HG03565 (cell line): ENCODE data around the gene CST1.
"Not testable (repeated sequence)": the region's sequence is repeated elsewhere in the genome, so short reads cannot be mapped to it uniquely, and the experiment has no call there.

Experiments
- ATAC-seq: cut with Tn5 transposase; IDR thresholded peaks from one replicate; pipeline ENCODE4 v1.9.1; 2021; ENCODE audit warnings: mild to moderate bottlenecking, moderate library complexity; ENCODE audit not compliant: unreplicated experiment

CST1 gene

DNA sequence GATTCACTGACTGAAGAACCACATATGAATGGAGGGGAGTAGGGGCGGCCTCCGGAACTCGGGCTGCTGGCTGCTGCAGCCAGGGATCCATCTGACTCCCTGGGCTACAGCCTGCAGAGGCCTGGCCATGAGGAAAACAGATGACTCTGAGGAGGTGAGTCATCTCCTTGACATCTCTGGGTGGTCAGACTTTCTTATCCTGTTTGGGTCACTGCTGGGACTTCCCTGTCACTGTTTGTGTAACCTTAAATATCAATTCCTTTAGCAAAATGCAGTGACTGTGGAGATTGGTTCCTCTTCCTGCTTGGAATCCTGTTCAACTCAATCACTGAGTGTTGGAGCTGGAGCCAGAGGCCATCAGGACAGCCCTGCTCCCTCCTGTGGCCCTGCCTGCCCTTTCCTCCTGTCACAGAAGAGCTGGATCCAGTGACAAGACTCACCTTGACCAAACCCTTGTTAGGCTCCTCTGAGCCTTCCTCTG, 4.4 kb upstream of the CST1 start:
- not testable (repeated sequence) for ATAC-seq

DNA sequence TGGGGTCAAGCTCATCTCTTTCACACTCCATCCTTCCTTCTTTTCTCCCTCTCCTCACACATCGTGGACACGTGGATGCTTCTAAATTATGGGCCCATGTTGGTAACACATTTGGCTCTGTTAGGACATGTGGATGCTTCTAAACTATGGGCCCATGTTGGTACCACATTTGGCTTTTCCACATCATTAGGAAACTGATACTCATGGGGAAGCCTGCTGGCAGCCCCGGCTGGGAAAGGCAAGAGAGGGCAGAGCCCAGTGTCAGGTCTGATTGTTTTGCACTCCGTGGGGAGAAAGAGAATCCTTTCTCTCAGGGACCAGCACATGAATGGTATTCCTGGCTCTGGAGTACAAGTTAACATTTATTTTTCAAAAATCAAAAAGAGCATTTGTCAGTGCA, 4.0 kb upstream of the CST1 start:
- no peak for ATAC-seq

DNA sequence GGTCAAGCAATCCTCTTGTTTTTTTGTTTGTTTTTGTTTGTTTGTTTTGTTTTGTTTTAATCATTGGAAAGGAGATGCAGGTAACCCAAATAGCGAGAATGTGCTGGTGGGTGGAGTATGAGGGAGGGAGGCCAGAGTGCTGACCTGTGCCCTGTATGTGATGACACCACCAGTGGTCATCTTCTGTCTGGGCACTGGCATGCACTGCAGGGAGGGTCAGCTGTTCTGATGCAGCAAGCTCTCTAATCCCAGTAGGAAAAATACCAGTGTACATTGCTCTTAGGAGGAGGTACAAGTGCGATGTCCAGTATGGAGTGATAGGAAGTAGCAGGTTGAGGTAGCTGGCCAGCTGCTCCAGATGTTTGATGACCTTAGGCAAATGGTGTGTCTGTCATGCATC, 2.9 kb upstream of the CST1 start:
- ATAC-seq: no peak

- no peak for ATAC-seq
Measured at GRCh38 chr20:23753194-23753548, 2.4 kb upstream of the CST1 start.

DNA sequence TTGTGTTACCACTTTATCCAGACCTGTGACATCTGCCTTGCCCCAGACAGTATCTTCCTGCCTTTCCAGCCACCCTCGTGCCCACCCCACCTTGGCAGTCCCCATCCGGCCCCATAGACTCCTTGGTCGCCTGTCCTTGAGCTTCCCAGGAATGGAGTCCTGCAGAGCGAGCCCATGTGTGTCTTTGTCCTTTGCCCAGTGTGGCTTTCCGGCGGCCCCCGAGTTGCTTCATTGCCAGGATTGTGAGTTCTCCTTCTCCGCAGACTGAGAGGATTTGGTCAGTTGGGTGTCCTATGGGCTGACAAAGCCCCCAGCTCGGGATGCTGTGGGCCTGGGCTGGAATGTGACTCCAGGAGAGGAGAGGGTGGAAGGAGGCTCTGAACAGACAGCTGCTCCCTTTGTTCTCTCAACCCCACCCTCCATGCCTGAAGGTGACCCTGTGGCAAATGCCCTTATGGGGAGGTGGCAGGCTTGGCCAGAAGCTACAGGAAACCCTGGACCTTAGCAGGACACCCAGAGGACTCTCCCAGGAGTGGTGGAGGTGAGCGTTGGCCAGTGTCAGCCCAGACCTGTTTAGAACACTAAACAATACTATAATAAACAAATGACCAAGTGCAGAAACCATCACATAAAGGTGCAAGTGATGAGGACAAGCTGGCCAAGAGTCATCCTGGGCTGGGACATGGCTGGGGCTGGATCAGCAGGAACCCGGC, 1.9 kb upstream of the CST1 start:
- no peak for ATAC-seq

- no peak for ATAC-seq
Measured at GRCh38 chr20:23752019-23752418, 1.3 kb upstream of the CST1 start.

- ATAC-seq: no peak
Measured at GRCh38 chr20:23749746-23750145, 989 bp downstream of the CST1 start.

DNA sequence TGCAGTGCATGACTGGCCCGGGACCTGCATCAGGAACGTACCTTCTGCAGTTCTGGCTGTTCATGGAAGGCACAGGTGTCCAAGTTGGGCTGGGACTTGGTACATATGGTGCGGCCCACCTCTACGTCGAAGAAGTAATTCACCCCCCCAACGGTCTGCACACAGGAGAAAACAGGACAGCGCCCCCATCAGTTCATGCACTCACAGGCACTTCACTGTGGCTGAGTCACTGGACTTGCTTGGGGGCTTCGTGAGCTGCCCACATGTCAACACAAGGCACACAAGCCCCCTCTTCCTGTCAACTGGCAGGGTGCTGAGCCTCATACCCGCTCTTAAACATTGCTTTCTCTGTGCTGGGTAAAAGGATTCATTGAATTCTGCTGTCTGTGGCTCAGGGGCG, 1.8 kb downstream of the CST1 start:
- not testable (repeated sequence) for ATAC-seq

- not testable (repeated sequence) for ATAC-seq
Measured at GRCh38 chr20:23747551-23747950, 3.2 kb downstream of the CST1 start.

DNA sequence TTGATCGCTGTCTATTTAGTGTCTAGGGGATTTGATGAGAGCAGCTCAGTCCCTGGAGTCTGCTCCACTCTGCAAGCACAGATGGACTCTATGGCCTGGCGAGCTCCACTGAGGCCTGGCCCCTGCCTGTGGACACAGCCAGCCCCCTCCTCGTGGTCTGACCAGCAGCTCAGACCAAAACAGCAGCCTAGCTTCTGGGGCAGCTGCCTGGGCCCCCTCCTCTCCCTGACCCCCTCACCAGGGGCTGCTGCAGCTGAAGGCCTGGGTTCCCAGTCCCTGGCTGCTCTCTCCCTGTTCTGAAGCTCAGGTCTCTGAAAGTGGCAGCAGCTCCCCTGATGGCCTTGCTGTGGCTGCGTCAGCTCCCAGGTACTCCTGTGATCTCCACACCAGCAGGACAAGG, 3.6 kb downstream of the CST1 start:
- not testable (repeated sequence) for ATAC-seq

DNA sequence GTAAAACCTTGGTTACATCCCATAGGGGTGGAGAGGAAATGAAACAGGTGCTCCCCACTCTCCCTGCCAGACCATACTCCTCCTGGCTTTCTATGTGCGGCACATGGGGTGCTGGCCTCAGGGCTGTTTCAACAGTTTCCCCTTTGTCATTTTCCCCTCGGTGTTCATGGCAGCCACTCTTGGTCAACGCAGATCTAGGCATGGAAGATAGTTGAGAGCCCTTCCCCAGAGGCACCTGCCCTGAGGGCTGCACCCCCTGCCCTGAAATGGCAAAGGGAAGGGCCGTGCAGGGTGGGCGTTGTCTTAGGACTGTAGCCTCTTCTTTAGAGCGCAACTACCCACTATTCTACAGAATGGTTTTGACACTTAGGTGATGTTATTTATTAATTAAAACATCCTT, 4.4 kb downstream of the CST1 start:
- ATAC-seq: no peak

DNA sequence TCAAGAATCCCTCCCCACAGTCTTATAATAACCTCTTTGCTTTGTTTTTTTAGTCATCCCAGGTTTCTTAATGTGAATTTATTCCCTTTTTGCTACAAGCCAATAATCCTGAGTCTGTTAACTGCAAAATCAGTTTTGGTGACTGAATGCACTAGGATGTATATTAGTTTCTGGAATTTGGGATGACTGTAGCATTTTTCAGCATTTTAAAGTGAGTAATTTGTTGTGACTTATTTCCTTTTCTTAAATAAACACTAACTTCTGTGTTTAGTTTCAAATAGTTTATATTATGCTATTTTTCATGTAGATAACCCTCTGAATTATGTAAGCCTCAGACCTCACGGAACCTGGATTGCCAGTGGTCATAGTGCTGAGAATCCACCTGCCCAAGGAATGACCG, 5.5 kb downstream of the CST1 start:
- ATAC-seq: no peak

DNA sequence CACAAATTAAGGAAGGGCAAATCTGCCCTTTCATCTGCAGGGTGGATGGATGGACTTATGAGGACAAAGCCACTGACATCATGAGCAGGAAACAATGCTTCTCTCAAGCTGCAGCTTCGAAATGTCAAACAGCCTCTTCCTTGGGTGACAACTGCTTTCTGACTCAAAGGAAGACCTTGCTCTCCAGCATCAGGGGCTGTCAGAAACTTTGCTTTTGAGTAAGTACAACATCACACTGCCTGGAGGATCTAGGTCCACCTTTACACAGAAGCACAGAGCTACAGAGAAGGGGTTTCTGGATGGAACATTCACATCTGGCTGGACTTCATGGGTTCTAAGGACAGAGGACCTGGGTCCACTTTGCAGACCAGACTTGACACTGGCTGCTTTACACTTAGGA, 5.9 kb downstream of the CST1 start:
- no peak for ATAC-seq

- not testable (repeated sequence) for ATAC-seq
Measured at GRCh38 chr20:23735391-23735790, 15.3 kb downstream of the CST1 start.

- ATAC-seq: not testable (repeated sequence)
Measured at GRCh38 chr20:23734949-23735348, 15.8 kb downstream of the CST1 start.

GRCh38 chr20:23734440-23734839, 16.3 kb downstream of the CST1 start:
- not testable (repeated sequence) for ATAC-seq

- no peak for ATAC-seq
Measured at GRCh38 chr20:23727016-23727415, 23.7 kb downstream of the CST1 start.

- no peak for ATAC-seq
Measured at GRCh38 chr20:23725102-23725501, 25.6 kb downstream of the CST1 start.

GRCh38 chr20:23723659-23724307, 27.0 kb downstream of the CST1 start:
- peak; percentile 54 for ATAC-seq

DNA sequence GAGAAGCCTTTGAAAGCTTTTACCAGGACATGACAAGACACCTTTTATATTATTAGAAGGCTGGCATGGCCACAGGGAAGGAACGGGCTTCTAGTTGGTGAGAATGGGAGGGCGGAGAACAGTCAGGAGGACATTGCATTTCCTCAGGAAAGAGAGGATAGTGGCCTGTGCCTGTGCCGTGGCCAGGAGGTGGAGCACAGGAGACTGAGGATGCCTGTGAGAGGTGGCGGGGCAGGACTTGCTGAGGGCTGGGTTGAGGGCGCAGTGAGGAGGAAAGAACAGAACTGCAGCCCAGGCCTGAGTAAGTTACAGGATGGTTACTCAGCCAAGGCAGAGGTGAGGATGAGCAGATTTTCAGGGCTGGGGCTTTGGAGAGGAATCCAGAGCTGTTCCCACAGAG, 27.9 kb downstream of the CST1 start:
- not testable (repeated sequence) for ATAC-seq

- ATAC-seq: no peak
Measured at GRCh38 chr20:23721962-23722361, 28.8 kb downstream of the CST1 start.

GRCh38 chr20:23719351-23719750, 31.4 kb downstream of the CST1 start:
- ATAC-seq: not testable (repeated sequence)

DNA sequence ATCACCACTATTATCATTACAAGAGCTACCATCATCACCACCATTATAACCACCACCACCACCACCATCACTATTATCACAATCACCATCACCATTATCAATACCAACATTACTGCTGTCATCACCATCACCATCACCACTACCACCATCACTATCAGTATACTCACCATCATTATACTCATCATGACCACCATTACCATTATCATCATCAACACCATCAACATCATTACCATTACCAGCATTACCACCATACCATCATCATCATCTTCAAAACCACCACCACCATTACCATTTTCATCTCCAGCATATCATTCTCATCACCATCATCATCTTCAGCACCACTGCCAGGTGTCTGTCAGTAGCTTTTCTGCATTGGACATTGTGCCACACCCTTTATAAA, 39.0 kb downstream of the CST1 start:
- not testable (repeated sequence) for ATAC-seq
